Liver (tissue), 9 donors: ENCODE data around the gene GLOD5. TPM values are rescaled to one million over a fixed set of nuclear protein-coding genes. Genes with fewer than 3 reads are reported as not detected.
A peak's percentile ranks its signal among the peaks of the same experiment; 100 is the strongest.

Experiments
- DNase-seq: peaks from one replicate; pipeline ENCODE4 v3.0.0-alpha.2; 2017; ENCODE audit warnings: low spot score
- H3K27ac ChIP-seq, 2 donors: one replicate each; pipeline ENCODE4 v1.7.0; 2013; ENCODE audit warnings: inconsistent platforms in 2 of 2, low read length in 2 of 2, control low read depth in 1 of 2, low read depth in 1 of 2, mild to moderate bottlenecking in 1 of 2
- H3K27me3 ChIP-seq, 4 donors: one replicate each; pipeline versions ENCODE4 v1.6.1 to v1.7.0; 2013; ENCODE audit warnings: low read length in 3 of 4, inconsistent platforms in 1 of 4, mild to moderate bottlenecking in 1 of 4, moderate library complexity in 1 of 4; ENCODE audit not compliant: control insufficient read depth in 4 of 4, insufficient read depth in 4 of 4
- H3K36me3 ChIP-seq, 4 donors: one replicate each; pipeline versions ENCODE4 v1.6.1 to v1.7.0; 2013; ENCODE audit warnings: low read length in 3 of 4, mild to moderate bottlenecking in 3 of 4, low read depth in 1 of 4, moderate library complexity in 1 of 4; ENCODE audit not compliant: control insufficient read depth in 4 of 4, insufficient read depth in 3 of 4
- H3K4me1 ChIP-seq, 4 donors: one replicate each; pipeline versions ENCODE4 v1.6.1 to v1.7.0; 2013; ENCODE audit warnings: low read length in 3 of 4, mild to moderate bottlenecking in 3 of 4, moderate library complexity in 1 of 4; ENCODE audit not compliant: control insufficient read depth in 4 of 4, insufficient read depth in 4 of 4
- H3K4me3 ChIP-seq, 3 donors: one replicate each; pipeline versions ENCODE4 v1.6.1 to v1.7.0; 2013; ENCODE audit warnings: low read length in 3 of 3, control low read depth in 1 of 3, low read depth in 1 of 3, mild to moderate bottlenecking in 1 of 3
- H3K9ac ChIP-seq, 2 donors: one replicate each; pipeline ENCODE4 v1.7.0; 2013; ENCODE audit warnings: low read length in 2 of 2, mild to moderate bottlenecking in 2 of 2, moderate library complexity in 2 of 2, control low read depth in 1 of 2, low read depth in 1 of 2
- H3K9me3 ChIP-seq, 4 donors: one replicate each; pipeline versions ENCODE4 v1.6.1 to v1.7.0; 2013; ENCODE audit warnings: low read length in 3 of 4; ENCODE audit not compliant: control insufficient read depth in 4 of 4
- CTCF ChIP-seq: fragments of 150-350 bp; IDR thresholded peaks from 2 replicates; pipeline ENCODE4 v1.5.1; 2017; ENCODE audit warnings: improper control_type of control experiment, low read depth, low read length; ENCODE audit not compliant: missing input control
- EGR1 ChIP-seq, 2 donors: IDR thresholded peaks; 2 replicates each; pipeline ENCODE4 v1.6.1; 2016 to 2018; ENCODE audit warnings: antibody characterized with exemption in 2 of 2, low read depth in 2 of 2
- FOXA1 ChIP-seq: IDR thresholded peaks from 2 replicates; pipeline ENCODE4 v1.6.1; 2016; ENCODE audit warnings: antibody characterized with exemption
- FOXA2 ChIP-seq: IDR thresholded peaks from 2 replicates; pipeline ENCODE4 v1.6.1; 2016; ENCODE audit warnings: antibody characterized with exemption
- GABPA ChIP-seq, 2 donors: IDR thresholded peaks in 1 of 2; conservative IDR thresholded peaks in 1 of 2; 2 replicates each; pipeline ENCODE4 v1.6.1; 2016; ENCODE audit warnings: antibody characterized with exemption in 2 of 2, mild to moderate bottlenecking in 1 of 2, moderate library complexity in 1 of 2
- HNF4A ChIP-seq, 2 donors: conservative IDR thresholded peaks; 2 replicates each; pipeline ENCODE4 v1.6.1; 2016; ENCODE audit warnings: antibody characterized with exemption in 2 of 2, mild to moderate bottlenecking in 2 of 2
- HNF4G ChIP-seq: IDR thresholded peaks from 2 replicates; pipeline ENCODE4 v1.6.1; 2016; ENCODE audit warnings: antibody characterized with exemption
- JUND ChIP-seq, 2 donors: IDR thresholded peaks; 2 replicates each; pipeline ENCODE4 v1.6.1; 2016; ENCODE audit warnings: antibody characterized with exemption in 2 of 2
- MAX ChIP-seq: IDR thresholded peaks from 2 replicates; pipeline ENCODE4 v1.6.1; 2016; ENCODE audit warnings: antibody characterized with exemption
- NR2F2 ChIP-seq: IDR thresholded peaks from 2 replicates; pipeline ENCODE4 v1.6.1; 2016; ENCODE audit warnings: antibody characterized with exemption
- RAD21 ChIP-seq, 2 donors: IDR thresholded peaks; 2 replicates each; pipeline ENCODE4 v1.6.1; 2016; ENCODE audit warnings: antibody characterized with exemption in 2 of 2, mild to moderate bottlenecking in 2 of 2
- REST ChIP-seq: IDR thresholded peaks from 2 replicates; pipeline ENCODE4 v1.6.1; 2016; ENCODE audit warnings: antibody characterized with exemption, mild to moderate bottlenecking
- RXRA ChIP-seq, 2 donors: IDR thresholded peaks; 2 replicates each; pipeline ENCODE4 v1.6.1; 2017 to 2018; ENCODE audit warnings: antibody characterized with exemption in 2 of 2, mild to moderate bottlenecking in 1 of 2
- SP1 ChIP-seq: IDR thresholded peaks from 2 replicates; pipeline ENCODE4 v1.6.1; 2018; ENCODE audit warnings: antibody characterized with exemption, mild to moderate bottlenecking
- TAF1 ChIP-seq: conservative IDR thresholded peaks from 2 replicates; pipeline ENCODE4 v1.6.1; 2016; ENCODE audit warnings: antibody characterized with exemption, mild to moderate bottlenecking
- YY1 ChIP-seq: IDR thresholded peaks from 2 replicates; pipeline ENCODE4 v1.6.1; 2016; ENCODE audit warnings: antibody characterized with exemption, mild to moderate bottlenecking
- ZBTB33 ChIP-seq: IDR thresholded peaks from 2 replicates; pipeline ENCODE4 v1.6.1; 2016; ENCODE audit warnings: antibody characterized with exemption
- WGBS: extraction: QIAGEN DNeasy Blood & Tissue Kit; methylation state at CpG from one replicate; pipeline ENCODE4 v1.1.7; 2013; 5-methylcytosine and 5-hydroxymethylcytosine counted together
- polyA plus RNA-seq, 2 donors: library from polyadenylated mRNA; stranded (reverse) in 1 of 2; unstranded in 1 of 2; fragments of 200-250 nt in 1 of 2; fragments of >200 nt in 1 of 2; fragmentation: Nextera tagmentation in 1 of 2; extraction: Ambion mirVana in 1 of 2; gene quantifications; one replicate each; pipeline versions ENCODE4 v1.2.1 to v1.2.3, GENCODE V29; 2013 to 2015
- total RNA-seq, 2 donors: library from RNA; depleted of rRNA; stranded (reverse); fragments of >200 nt; gene quantifications; one replicate each; pipeline ENCODE4 v1.2.3, GENCODE V29; 2014
- TF ChIP-seq, protein P1 (sequence below): IDR thresholded peaks from 2 replicates; pipeline ENCODE4 v1.6.1; 2016; ENCODE audit warnings: antibody characterized with exemption
- donor health status: healthy.
- donor health status: healthy.
- donor health status: healthy.
- donor health status: healthy.
- donor health status: healthy.

The GLOD5 gene
- total and polyA plus RNA-seq, 4 donors, result 0.67 to 3.4 (median 2.1) TPM; not detected in 1

- TF ChIP-seq MAX (no peak), FOXA1 (no peak), HNF4G (no peak), GABPA (IDR thresholded peaks at IDR 0.05 in 1 of 2, conservative IDR thresholded peaks at IDR 0.05 in 1 of 2) (no peak)
Measured at GRCh38 chrX:48781705-48782104, 20.2 kb downstream of the GLOD5 start (continued).

GRCh38 chrX:48782216-48782615 is 20.7 kb downstream of the GLOD5 start:
- 81% methylated on average over 2 of the region's 2 CpGs for WGBS
- H3K27ac ChIP-seq, result no peak overlapping the region
- no peak for TF ChIP-seq RXRA (IDR thresholded peaks at IDR 0.05)
- no peak for TF ChIP-seq JUND (IDR thresholded peaks at IDR 0.05)
- no peak for TF ChIP-seq HNF4A (conservative IDR thresholded peaks at IDR 0.05)
- TF ChIP-seq CTCF, result no peak
- no peak for TF ChIP-seq ZBTB33
- TF ChIP-seq, protein P1, sequence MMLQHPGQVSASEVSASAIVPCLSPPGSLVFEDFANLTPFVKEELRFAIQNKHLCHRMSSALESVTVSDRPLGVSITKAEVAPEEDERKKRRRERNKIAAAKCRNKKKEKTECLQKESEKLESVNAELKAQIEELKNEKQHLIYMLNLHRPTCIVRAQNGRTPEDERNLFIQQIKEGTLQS, result no peak
- no peak for TF ChIP-seq TAF1
- TF ChIP-seq EGR1 (IDR thresholded peaks at IDR 0.05; ENCODE audit: low read depth in 2 of 2), result no peak
- TF ChIP-seq HNF4G, result no peak
- TF ChIP-seq RAD21 (IDR thresholded peaks at IDR 0.05), result no peak
- TF ChIP-seq NR2F2, result no peak
- TF ChIP-seq FOXA2, result no peak
- TF ChIP-seq YY1, result no peak

DNA sequence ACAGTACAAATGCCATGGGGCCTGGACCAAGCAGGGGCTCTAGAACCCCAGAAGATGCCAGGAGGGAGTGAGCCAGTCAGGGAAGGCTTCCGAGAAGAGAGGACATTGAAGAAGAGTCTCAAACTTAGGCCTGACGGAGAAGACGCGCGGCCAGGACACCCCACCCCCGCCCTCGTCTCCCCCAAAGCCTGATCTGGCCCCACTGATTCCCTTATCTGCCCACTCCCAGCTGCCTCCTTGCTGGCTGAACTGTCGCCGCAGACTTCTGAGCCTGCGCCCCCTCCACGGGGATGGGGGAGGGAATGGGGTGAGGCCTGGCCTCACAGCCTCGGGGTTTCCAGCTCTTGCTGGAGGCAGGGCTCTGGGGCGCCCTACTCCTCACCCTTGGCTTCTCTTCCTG is 21.2 kb downstream of the GLOD5 start:
- DNase-seq, result peak; percentile 79
- H3K36me3 ChIP-seq, result no peaks in the 10 kb centered on the region
- H3K9ac ChIP-seq, result no peak overlapping the region
- no peak overlapping the region for H3K27ac ChIP-seq
- H3K4me3 ChIP-seq, result no peak overlapping the region
- WGBS, result 82% methylated on average over 13 of the region's 13 CpGs
- no peaks in the 10 kb centered on the region for H3K4me1 ChIP-seq
- no peaks in the 10 kb centered on the region for H3K27me3 ChIP-seq
- H3K9me3 ChIP-seq, result no peaks in the 10 kb centered on the region
- TF ChIP-seq HNF4G (no peak), RAD21 (IDR thresholded peaks at IDR 0.05) (no peak), REST (no peak), EGR1 (IDR thresholded peaks at IDR 0.05; ENCODE audit: low read depth in 2 of 2) (no peak), ZBTB33 (no peak), YY1 (no peak), FOXA2 (no peak), SP1 (no peak), CTCF (no peak), FOXA1 (no peak), NR2F2 (no peak), MAX (no peak), TAF1 (no peak)

More at GRCh38 chrX:48782216-48782615, 20.7 kb downstream of the GLOD5 start:
- Histone ChIP-seq H3K9me3 (no peaks in the 10 kb centered on the region), H3K9ac (no peak overlapping the region), H3K36me3 (no peaks in the 10 kb centered on the region), H3K27me3 (no peaks in the 10 kb centered on the region), H3K4me1 (no peaks in the 10 kb centered on the region), H3K4me3 (no peak overlapping the region)
- no peak for DNase-seq
